GM21576 (cell line): Measurements from ENCODE around the gene ITGA2B.
A peak's percentile ranks its signal among the peaks of the same experiment; 100 is the strongest.
"Not testable (repeated sequence)": the region's sequence is repeated elsewhere in the genome, so short reads cannot be mapped to it uniquely, and the experiment has no call there.

Experiments used
- ATAC-seq: cut with Tn5 transposase; IDR thresholded peaks from one replicate; pipeline ENCODE4 v1.9.1; 2021; ENCODE audit warnings: mild to moderate bottlenecking, moderate library complexity; ENCODE audit not compliant: unreplicated experiment

The ITGA2B gene

DNA sequence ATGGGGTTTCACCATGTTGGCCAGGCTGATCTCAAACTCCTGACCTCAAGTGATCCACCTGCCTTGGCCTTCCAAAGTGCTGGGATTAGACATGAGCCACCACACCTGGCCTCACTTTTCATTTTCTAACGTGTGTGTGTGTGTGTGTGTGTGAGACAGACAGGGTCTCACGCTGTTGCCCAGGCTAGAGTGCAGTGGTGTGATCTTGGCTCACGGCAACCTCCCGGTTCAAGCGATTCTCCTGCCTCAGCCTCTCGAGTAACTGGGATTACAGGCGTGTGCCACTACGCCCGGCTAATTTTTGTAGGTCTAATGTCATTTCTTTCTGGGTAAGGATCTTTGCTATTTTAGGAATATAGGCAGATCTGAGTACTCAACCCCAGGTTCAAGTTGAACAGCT is 4.7 kb upstream of the ITGA2B start:
- not testable (repeated sequence) for ATAC-seq

DNA sequence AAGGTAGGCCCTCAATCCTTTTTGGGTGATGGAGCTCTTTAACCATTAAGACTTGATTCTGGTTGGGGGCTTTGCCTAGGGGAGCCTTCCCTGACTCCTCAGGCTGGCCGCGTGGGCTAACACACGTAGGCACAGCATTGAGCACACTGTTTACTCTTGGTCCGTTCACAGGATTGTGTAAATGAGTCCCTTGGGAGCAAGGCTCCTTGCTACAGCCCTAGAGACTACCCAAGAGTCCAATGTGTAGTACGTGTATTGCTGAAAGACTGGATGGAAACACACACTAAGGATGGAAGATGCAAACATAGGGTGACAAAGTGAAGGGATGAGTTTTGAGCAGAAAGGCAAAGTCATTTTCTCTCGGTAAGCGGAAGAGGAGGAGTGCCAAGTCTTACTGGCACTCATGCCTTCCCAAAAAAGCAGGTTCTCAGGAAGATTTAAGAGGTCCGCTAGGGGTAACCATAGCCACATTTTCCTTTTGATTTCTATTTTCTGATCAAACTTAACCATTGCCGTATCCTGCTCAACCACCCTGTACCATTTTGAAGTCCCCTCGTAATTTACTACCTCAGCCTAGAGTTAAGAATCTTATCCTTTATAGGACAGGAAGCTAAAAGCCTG is 911 bp upstream of the ITGA2B start:
- no peak for ATAC-seq

DNA sequence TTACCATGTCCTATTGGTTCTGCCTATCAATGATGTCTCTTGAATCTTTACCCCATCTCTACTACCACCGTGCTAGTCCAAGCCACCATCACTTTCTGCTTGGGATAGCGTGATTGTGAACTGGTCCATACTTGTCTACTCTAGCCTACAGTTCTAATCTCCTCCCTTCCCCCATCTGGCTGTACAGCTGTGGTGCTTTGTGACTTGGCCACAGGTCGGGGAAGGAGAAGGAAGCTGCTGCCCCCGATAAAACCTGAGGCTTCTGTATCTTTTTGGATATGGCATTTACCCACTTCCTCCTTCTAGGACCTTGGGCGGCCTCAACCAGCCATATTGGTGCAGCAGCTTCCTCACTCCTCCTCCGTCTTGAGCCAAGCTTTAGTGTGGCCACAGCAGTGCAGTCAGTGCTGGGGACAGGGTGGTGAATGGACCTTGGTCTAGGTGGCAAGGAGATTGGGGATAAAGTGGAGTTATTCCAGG is 314 bp upstream of the ITGA2B start:
- ATAC-seq = no peak

DNA sequence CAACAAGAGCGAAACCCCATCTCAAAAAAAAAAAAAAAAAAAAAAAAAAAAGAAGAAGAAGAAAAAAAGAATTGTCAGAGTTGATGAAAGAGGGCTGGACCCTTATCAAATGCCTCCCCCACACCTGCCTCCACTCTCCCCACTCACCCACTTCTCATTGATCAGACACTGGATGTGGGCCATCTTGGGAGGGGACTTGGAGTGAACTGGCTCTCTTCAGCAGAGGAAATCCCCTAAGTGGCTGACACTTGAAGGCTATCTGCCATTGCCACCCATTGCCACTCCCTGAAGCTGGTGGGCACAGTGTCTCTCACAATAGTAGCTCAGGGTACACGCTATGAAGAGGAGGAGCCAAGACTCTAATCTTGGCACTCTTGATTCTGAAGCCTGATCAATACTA is 1.6 kb downstream of the ITGA2B start:
- no peak for ATAC-seq

DNA sequence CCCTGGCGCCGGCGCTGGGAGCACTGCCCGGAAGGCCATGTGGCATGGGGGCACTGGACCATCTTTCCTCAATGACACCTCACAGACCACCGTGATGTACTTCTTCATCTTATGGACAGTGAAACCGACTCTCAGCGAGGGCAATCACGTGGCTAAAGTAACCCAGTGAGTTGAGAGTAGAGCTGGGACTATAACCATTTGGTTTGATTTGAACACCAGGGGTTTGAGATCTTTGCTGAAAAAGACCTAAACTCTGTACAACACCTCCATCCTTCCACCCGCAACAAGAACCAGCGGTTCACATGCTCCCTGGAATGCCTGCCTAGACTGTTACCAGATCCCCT is 3.3 kb downstream of the ITGA2B start:
- ATAC-seq = no peak

DNA sequence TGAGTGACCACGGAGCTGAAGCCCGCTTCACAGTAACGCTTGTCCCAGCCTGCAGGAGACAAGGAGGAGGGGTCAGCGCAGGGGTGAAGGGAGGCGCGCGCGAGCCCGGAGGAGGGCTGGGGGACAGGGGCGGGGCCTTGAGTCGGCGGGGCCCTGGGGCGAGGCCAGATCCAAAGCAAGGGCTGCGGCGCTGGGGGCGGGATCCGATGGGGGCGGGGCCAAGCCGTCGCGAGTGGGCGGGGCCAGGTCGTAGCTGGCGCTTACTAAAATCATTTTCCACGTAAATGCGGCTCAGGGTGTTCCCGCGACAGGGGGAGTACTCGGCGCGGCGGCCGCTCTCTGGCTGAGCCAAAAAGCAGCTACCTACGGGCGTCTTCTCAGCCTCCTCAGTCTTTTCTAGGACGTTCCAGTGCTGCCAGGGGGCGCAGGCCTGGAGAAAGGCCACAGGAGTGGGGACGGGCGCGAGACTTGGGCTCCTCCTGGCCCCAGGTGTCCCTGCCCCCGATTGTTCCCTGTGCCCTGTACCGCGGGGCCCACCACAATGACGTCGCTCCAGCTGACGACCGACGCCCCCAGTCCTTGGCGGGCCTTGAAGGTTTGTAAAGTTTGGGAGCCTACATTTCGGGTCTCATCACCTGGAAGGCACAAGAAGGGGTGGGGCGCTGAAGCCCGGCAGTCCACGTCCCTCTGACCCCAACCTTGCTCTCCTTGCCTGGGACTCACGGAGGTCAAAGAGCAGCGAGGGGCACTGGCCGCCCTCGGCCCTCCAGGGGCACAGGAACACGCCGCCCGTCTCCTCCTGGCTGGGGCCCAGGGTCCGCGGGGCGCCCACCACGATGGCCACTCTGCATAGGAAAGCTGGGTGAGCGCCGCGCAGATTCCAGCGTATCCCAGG is 3.9 kb downstream of the ITGA2B start:
- ATAC-seq = peak; percentile 56

DNA sequence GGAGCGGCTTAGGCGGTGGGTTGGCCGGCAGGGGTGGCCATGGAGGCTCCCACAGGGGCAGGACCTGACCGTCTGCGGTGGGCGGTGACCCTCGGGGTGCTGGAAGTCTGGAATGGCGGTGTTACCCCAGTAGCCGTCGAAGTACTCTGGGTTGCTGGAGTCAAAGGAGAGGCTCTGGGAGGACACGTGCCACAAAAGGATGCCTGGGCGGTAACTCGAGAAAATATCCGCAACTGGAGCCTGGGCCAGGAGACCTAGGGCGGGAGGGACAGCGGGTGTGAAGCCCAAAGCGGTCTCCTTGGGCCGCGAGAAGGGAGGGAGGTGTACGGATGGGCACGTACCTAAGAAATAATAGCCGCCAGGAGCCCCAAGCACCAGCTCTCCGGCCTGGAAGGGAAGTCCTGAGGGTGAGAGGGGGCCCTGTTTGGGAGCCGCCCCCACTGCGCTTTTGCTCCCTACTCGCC is 4.6 kb downstream of the ITGA2B start:
- peak; percentile 13 for ATAC-seq

DNA sequence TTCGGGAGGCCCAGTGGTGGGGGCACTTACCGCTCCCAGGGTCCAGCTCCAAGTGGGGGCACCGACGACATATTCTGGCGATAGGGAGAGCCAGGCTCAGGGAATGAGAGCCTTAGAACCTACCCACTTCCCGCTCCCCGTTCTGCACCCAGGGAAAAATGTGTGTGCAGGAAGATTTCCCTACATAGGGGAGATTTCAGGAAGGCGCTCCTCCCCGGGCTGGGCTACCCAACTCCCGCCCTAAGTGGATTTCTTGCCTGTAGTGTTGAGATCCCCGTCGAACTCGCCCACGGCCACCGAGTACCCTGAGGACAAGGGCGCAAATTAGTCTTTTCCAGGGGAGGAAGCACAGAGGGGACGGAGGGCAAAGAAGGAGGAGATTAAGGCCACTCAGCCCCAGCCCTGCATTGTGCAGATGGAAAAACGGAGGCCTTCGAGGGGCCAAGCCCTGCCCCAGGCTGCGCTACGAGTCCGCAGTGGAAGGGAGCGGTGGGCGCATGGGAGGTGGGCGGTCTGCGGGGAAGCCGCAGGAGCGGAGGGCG is 5.1 kb downstream of the ITGA2B start:
- no peak for ATAC-seq

DNA sequence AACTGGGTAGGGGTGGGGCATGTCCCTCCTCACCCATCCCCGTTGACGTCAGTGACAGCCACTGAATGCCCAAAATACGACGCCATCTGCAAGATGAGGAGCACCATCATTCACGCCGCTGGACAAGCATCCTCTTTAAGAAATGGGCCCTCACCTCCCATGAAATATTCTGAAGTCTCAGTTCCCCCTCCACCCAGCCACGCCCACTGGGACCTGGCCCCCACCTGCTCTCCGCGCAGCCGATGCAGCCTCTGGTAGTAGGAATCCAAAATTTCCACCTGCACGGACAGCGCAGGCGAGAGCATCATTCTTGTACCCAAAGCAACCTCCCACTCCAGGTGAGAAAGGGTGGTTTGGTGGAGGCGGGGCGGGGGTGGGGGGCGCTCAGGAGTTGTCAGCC is 5.6 kb downstream of the ITGA2B start:
- ATAC-seq = no peak

DNA sequence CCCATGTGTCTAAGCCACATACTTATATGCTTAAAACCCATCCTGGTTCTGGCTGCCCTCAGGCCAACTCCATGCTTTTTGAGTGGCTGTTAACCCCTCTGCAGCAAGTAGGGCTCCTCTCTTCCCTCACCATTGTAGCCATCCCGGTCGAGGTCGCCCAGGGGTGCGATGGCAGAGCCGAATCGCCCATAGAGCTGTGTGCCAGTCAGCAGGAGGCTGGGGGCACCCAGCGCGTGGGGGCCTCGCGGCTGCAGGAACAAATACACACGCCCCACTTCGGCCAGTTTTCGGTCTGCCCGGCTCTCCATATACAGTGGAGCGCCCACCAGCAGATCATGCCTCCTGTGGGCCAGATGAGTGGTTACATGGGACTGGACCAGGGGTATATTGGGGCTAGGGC is 6.1 kb downstream of the ITGA2B start:
- no peak for ATAC-seq

DNA sequence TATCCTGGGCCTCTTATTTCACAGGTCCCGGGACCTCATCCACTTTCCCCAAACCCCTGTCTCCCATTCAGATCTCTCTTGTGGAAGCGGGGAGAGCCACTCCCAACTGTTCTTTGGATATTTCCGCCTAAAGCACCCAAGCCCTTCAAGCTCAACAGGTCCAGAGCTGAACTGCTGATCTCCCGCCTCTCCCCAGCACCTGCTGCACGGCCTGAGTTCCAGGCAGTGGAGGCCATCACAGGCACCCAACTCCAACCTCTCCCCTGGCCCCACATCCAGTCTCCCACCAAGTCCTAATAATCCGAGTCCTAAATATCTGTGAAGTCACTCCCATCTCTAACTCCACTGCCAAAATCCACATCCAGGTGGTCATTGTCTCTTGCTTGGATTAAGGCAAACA is 6.5 kb downstream of the ITGA2B start:
- no peak for ATAC-seq

DNA sequence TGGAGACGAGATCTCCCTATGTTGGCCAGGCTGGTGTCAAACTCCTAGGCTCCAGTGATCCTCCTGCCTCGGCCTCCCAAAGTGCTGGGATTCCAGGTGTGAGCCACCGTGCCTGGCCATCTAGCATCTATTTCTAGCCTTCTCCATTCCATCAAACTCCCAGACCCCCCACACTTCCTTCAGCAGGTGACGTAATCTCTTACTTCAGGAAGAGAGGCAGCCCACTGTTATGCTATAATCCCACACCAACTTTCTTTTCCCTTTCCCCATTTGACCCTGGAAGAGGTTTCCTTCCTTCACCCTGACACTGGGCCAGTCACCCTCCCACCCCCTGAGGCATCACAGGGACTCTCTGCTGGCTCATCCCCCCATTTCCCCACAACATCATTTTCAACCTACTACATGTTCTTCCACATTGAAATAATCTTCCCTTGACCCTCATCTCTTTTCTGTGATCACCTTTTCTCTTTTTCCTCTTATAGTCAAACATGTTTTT is 7.6 kb downstream of the ITGA2B start:
- ATAC-seq = no peak

DNA sequence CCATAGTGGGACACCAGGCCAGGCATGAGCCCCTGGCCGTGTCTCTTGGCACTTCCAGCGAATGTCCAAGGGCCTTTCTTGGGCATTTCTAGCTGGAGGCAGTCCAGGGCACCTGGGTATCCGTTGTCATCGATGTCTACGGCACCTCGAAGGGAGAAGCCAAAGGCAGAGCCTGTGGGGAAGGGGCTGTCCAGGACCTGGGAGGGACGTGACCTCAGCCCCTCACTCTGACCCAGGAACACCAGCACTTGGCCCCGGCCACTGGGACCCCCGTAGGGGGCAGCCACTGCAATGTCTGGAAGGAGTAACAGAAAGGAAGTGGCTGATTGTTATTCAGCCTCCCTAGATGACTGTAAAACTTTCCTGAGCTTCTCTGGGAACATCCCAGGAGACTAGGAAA is 8.7 kb downstream of the ITGA2B start:
- no peak for ATAC-seq

DNA sequence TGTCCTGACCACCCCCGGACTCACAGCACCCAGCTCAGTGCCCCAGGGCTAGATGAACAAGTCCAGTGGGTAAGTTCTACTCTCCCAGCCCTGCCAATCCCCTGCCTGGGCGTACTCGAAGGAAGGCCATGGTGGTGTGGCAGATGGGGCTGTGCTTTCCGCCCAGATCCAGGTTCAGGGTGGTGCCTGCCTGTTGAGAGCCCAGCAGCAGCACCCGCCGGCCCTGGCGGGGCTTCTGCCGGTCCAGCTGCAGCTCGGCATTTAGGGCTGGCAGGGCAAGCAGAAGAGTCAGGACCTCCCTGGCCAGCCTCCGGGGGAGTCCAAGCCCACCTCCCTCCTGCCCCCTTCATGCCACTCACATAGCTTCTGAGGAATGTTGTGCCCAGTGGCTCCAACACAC is 9.6 kb downstream of the ITGA2B start:
- no peak for ATAC-seq

DNA sequence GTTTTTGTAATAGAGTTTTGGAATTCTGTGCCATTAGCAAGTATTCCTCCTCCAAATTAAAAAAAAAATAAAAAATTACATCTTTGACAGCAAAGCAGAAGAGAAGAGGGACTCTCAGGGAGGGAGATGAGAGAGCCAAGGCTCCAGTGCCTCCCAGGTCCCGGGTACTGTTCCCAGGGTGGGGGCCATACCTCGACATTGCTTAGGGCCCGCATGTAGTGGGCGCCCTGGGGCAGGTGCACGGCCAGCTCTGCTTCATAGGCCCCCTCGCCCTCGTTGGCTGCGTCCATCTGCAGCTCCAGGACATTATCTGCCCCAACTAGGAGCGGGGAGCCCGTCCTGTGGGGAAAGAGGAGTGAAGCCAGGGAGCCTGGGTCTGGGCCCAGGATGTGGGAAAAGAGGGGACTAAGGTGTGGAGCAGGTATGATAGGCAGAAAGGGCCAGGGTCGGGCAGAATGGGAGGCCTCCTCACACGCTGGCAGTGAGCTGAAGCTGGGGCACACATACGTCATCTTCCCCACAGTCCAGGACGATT is 11.2 kb downstream of the ITGA2B start:
- no peak for ATAC-seq

DNA sequence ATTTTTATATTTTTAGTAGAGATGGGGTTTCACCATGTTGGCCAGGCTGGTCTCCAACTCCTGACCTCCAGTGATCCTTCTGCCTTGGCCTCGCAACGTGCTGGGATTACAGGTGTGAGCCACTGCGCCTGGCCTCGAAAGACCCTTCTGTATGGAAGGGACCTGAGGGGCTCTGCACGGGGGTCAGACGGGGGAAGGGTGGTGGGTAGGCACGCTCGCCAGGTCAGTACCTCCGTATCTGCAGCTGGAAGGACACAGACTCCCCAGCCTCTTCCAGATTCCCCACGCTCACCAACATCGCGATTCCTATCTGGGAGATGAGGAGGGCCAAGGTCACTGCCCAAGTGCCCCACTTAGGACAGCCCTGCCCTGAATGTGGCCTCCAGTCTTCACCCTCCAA is 12.7 kb downstream of the ITGA2B start:
- no peak for ATAC-seq

DNA sequence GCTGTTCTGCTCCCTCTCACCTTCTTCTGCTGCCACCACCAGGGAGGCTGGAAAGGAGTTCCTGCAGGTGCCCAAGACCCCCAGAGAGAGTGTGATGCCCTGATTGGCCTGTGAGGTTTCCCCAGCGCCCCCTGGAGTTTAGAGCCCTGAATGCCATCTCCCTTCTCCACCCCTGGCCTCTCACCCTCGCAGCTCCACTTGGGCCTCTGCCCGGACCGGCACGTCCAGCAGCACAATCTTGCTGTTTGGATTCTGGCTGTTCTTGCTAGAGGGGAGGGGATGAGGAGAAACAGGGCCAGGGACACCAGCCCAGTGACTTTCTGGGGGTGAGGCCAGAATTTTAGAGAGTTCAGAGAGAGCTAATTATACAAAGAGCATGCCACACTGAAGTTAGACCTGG is 13.3 kb downstream of the ITGA2B start:
- ATAC-seq = no peak

DNA sequence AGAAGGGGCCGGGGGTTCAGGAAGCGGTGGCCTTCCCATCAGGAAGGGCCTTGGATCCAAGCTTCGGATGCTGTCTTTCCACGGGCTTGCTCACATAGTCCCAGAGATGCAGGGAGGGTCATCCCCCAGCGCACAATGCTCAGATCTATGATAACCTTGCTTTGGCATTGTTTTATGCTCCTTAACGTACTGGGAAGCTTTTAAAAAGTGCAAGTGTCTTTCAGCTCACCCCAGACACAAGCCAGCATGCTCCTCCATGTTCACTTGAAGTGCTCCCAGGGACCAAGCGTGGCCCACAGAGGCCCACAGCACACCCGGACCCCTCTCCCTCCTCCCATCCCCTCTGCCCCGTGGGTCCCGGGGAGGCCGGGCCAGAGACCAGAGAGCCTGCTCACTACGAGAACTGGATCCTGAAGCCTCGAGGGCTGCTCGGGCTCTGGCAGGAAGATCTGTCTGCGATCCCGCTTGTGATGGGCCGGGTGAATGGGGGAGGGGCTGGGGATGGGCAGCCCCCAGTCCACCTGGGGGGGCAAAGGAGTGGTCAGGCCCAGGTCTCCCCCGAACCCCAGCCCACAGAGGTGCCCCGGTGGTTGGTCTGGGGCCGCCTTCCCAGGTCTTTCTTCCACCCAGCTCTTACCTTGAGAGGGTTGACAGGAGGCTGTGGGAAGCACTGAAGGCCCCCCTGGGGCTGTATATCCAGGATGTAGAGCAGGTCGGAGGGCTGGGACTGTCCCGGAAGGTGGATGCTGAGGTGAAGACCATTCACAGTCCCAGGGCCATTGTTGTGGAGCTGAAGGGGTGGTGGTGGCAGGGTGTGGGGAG is 14.0 kb downstream of the ITGA2B start:
- ATAC-seq = no peak

DNA sequence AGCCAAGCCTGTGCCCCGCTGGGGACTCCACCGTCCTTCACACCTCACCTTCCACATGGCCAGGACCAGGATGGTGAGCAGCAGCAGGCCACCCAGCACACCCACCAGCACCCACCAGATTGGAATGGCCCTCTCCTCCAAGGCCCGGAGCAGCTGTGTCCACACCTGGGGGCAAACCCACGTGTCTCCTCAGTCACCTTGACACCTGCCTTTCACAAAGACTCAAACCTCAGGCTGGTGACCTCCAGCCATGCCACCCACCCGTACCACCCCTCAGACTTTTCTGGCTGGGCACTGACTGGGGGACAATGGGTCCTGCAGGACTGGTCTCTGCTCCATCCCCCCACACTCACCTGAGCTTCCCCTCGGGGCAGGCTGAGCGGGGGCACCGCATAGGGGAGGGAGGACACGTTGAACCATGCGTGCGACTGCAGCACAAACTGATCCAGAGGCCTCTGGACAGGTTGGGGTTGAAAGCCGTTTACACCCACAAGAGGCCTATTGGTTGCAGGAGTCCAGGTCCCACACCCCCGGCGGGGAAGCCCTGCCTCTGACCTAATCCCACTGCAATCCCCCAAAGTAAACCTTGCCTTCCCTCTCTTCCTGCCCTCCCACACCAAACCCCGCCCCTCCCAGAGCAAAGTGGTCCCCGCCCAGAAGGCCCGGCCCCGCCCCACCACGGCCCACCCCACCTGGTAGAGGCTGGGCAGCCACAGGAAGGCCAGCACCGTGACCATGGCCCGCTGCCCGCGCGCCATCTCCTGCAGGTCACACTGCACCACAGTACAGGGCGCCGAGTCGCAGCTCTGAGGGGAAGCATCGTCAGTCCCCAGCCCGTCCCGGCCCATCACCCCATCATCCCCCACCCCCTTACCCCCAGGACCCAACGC is 14.9 kb downstream of the ITGA2B start:
- no peak for ATAC-seq

DNA sequence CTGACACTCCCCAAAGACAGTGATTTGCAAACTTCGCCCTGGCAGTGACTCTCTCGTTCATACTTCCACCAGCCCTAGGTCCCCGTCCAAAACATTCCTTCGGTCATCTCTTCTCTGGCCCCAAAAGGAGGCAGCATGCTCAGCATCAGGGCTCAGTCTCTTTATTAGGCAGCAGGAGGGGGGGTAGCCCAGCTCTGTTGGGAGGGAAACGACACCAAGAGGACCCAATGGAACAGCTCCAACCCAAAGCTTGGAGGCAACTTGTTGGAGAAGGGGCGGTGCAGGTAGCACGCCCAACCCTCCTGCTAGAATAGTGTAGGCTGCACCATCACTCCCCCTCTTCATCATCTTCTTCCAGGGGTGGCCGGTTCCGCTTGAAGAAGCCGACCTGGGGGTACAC is 17.4 kb downstream of the ITGA2B start:
- no peak for ATAC-seq
